ENCODE data around the gene MMP23B.

Gene MMP23B

GRCh38 chr1:1610796-1611195 lies 21.2 kb upstream of the MMP23B start:
- no peak for TF ChIP-seq CTCF (conservative IDR thresholded peaks at IDR 0.05; ENCODE audit: control insufficient read depth, insufficient read depth, low read depth, low read length)
- DNase-seq (ENCODE audit: low read depth), result no peak
- no peak overlapping the region for H3K4me3 ChIP-seq (ENCODE audit: control insufficient read depth, low read depth, low read length)

- no peak overlapping the region for H3K4me3 ChIP-seq (ENCODE audit: control insufficient read depth, low read depth, low read length)
- DNase-seq (ENCODE audit: low read depth), result no peak
- TF ChIP-seq CTCF (conservative IDR thresholded peaks at IDR 0.05; ENCODE audit: control insufficient read depth, insufficient read depth, low read depth, low read length), result no peak
Measured at GRCh38 chr1:1612104-1612400, 19.9 kb upstream of the MMP23B start.

GRCh38 chr1:1613509-1614082 lies 18.4 kb upstream of the MMP23B start:
- peak overlapping the region; percentile 87 for H3K4me3 ChIP-seq (ENCODE audit: control insufficient read depth, low read depth, low read length)
- no peak for TF ChIP-seq CTCF (conservative IDR thresholded peaks at IDR 0.05; ENCODE audit: control insufficient read depth, insufficient read depth, low read depth, low read length)
- no peak for DNase-seq (ENCODE audit: low read depth)

GRCh38 chr1:1614204-1614953 lies 17.6 kb upstream of the MMP23B start:
- H3K4me3 ChIP-seq (ENCODE audit: control insufficient read depth, low read depth, low read length), result peak overlapping the region; percentile 87
- no peak for TF ChIP-seq CTCF (conservative IDR thresholded peaks at IDR 0.05; ENCODE audit: control insufficient read depth, insufficient read depth, low read depth, low read length)
- DNase-seq (ENCODE audit: low read depth), result peak; percentile 84

- TF ChIP-seq CTCF (conservative IDR thresholded peaks at IDR 0.05; ENCODE audit: control insufficient read depth, insufficient read depth, low read depth, low read length), result no peak
- peak overlapping the region; percentile 87 for H3K4me3 ChIP-seq (ENCODE audit: control insufficient read depth, low read depth, low read length)
- no peak for DNase-seq (ENCODE audit: low read depth)
Measured at GRCh38 chr1:1614954-1615255, 17.1 kb upstream of the MMP23B start.

GRCh38 chr1:1615256-1616044 lies 16.5 kb upstream of the MMP23B start, which contains the start of gene MIB2:
MIB2 (plus strand) TSS chr1:1615500; CDS start chr1:1623453, 7,953 bp downstream.
- no peak for TF ChIP-seq CTCF (conservative IDR thresholded peaks at IDR 0.05; ENCODE audit: control insufficient read depth, insufficient read depth, low read depth, low read length)
- peak within 1 kb of the TSS; percentile 87 for H3K4me3 ChIP-seq (ENCODE audit: control insufficient read depth, low read depth, low read length)
- DNase-seq (ENCODE audit: low read depth), result peak; percentile 93
